Hematopoietic multipotent progenitor cell treated with erythropoietin and hydrocortisone succinate and interleukin-3 and kit ligand, for 15 days (in vitro differentiated cells): ENCODE measurements around the gene PRMT5.

Experiments used
- DNase-seq: peaks from one replicate; pipeline ENCODE4 v3.0.0-alpha.2; 2015; ENCODE audit warnings: low spot score

PRMT5 gene

GRCh38 chr14:22897357-22897756 is 31.8 kb downstream of the PRMT5 start:
- DNase-seq = peak; percentile 89

- no peak for DNase-seq
These were observed 32.4 kb downstream of the PRMT5 start for GRCh38 chr14:22896760-22897159.

- no peak for DNase-seq
These were observed 32.8 kb downstream of the PRMT5 start for GRCh38 chr14:22896356-22896755.

GRCh38 chr14:22895402-22895801 is 33.8 kb downstream of the PRMT5 start:
- no peak for DNase-seq

GRCh38 chr14:22893706-22894105 is 35.5 kb downstream of the PRMT5 start:
- DNase-seq = no peak

GRCh38 chr14:22892488-22892887 is 36.7 kb downstream of the PRMT5 start:
- no peak for DNase-seq

- no peak for DNase-seq
These were observed 38.8 kb downstream of the PRMT5 start for GRCh38 chr14:22890416-22890815.

GRCh38 chr14:22888662-22889061 is 40.5 kb downstream of the PRMT5 start:
- no peak for DNase-seq

GRCh38 chr14:22887990-22888378 is 41.2 kb downstream of the PRMT5 start:
- no peak for DNase-seq

GRCh38 chr14:22887260-22887989 is 41.8 kb downstream of the PRMT5 start:
- peak; percentile 73 for DNase-seq

GRCh38 chr14:22886500-22887259 is 42.5 kb downstream of the PRMT5 start:
- peak; percentile 78 for DNase-seq

- DNase-seq = no peak
These were observed 43.2 kb downstream of the PRMT5 start for GRCh38 chr14:22885975-22886374.

- no peak for DNase-seq
These were observed 44.2 kb downstream of the PRMT5 start for GRCh38 chr14:22884738-22885523.

GRCh38 chr14:22884076-22884737 is 45.0 kb downstream of the PRMT5 start:
- no peak for DNase-seq

GRCh38 chr14:22883173-22883976 is 45.8 kb downstream of the PRMT5 start, which contains the start of gene REM2:
REM2 (plus strand) TSS chr14:22883222; CDS start chr14:22883288, 66 bp downstream.
- DNase-seq = no peak

- DNase-seq = no peak
These were observed 46.5 kb downstream of the PRMT5 start for GRCh38 chr14:22882529-22883172.

- no peak for DNase-seq
These were observed 47.1 kb downstream of the PRMT5 start for GRCh38 chr14:22882064-22882463.

GRCh38 chr14:22878271-22879246 is 50.6 kb downstream of the PRMT5 start:
- DNase-seq = no peak

- DNase-seq = no peak
These were observed 52.1 kb downstream of the PRMT5 start for GRCh38 chr14:22877000-22877501.
